HuH-7.5 (cell line): ENCODE measurements around the gene GAS1.

Experiments
- DNase-seq: peaks from one replicate; pipeline ENCODE4 v3.0.0; 2011; ENCODE audit warnings: low spot score

The GAS1 gene

GRCh38 chr9:86925686-86926085, 21.6 kb downstream of the GAS1 start:
- no peak for DNase-seq

GRCh38 chr9:86924206-86924605, 23.1 kb downstream of the GAS1 start:
- DNase-seq = no peak

- DNase-seq = no peak
Observed at GRCh38 chr9:86921151-86921923, 26.0 kb downstream of the GAS1 start.

GRCh38 chr9:86918556-86918955, 28.8 kb downstream of the GAS1 start:
- DNase-seq = no peak

- no peak for DNase-seq
Observed at GRCh38 chr9:86912210-86912609, 35.1 kb downstream of the GAS1 start.

- DNase-seq = no peak
Observed at GRCh38 chr9:86909388-86909787, 37.9 kb downstream of the GAS1 start.

- DNase-seq = no peak
Observed at GRCh38 chr9:86908261-86908660, 39.0 kb downstream of the GAS1 start.

- DNase-seq = no peak
Observed at GRCh38 chr9:86907346-86907745, 40.0 kb downstream of the GAS1 start.

GRCh38 chr9:86903734-86904085, 43.6 kb downstream of the GAS1 start:
- no peak for DNase-seq

GRCh38 chr9:86902991-86903733, 44.1 kb downstream of the GAS1 start:
- no peak for DNase-seq

- no peak for DNase-seq
Observed at GRCh38 chr9:86902586-86902985, 44.7 kb downstream of the GAS1 start.

GRCh38 chr9:86902176-86902575, 45.1 kb downstream of the GAS1 start:
- no peak for DNase-seq

GRCh38 chr9:86901511-86901910, 45.8 kb downstream of the GAS1 start:
- no peak for DNase-seq
